Measurements from ENCODE around the gene FBXO15.
A peak's percentile ranks its signal among the peaks of the same experiment; 100 is the strongest.

The FBXO15 gene, protein sequence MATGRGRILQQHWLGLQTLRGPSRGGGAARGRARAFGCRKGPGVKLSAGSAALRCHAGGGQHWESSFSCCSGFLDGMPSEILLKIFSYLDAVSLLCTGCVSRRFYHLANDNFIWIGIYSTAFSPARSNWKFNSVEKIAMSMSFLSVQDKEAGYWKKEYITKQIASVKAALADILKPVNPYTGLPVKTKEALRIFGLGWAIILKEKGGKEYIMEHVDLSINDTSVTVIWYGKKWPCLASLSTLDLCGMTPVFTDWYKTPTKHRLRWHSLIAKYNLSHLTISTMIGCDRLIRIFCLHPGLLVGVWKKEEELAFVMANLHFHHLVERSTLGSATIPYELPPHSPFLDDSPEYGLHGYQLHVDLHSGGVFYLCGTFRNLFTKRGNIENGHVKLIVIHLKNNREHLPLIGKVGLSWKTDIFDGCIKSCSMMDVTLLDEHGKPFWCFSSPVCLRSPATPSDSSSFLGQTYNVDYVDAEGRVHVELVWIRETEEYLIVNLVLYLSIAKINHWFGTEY

DNA sequence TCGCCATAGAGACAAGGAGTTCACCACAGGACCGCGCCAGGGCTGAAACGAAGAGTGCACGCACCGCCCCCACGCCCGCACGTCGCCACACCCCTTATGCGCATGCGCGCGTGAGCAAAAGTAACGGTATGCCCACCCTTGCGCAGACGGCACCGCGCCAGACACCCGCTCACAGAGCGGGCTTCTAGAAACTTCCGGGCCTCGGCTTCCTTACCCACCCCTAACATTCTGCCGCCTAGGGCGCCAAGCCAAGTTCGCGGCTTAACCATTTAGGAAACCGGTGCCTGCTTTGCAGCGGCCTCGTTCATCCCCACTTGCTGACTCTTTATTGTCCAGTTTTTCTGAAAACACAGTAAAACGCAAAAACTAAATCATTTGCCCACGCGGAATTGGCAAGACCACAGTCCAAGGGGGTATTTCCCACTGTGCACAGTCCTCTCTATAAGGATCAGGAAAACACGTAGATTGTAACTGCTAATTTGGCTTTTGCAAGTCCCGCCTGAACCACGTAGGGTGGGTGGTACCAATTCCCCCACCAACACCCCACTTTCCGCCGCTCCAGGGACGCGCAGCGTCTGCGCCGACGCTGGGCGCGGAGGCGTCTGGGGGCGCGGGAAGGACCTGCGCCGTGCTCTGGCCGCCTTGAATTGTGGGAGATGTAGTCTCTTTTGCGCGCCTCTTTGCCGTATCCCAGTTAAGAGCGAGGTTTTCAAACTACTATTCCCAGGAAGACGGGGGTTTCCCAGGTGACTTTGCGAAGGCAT is at the start of gene FBXO15, which contains the start of gene TIMM21:
TSS of gene FBXO15 (minus strand) at position 56 of the 764 bp plus-strand sequence. CDS start at position 7, 49 bp downstream.
TSS of gene TIMM21 (plus strand) at position 745 of the 764 bp plus-strand sequence. CDS start 286 bp downstream, outside the sequence.
- peak; percentile 98 for DNase-seq (ENCODE audit: low spot score)

GRCh38 chr18:74196220-74197119 is 48.8 kb upstream of the FBXO15 start:
- DNase-seq (ENCODE audit: low spot score): peak; percentile 82

GRCh38 chr18:74194691-74195090 is 47.1 kb upstream of the FBXO15 start:
- DNase-seq (ENCODE audit: low spot score): no peak

DNA sequence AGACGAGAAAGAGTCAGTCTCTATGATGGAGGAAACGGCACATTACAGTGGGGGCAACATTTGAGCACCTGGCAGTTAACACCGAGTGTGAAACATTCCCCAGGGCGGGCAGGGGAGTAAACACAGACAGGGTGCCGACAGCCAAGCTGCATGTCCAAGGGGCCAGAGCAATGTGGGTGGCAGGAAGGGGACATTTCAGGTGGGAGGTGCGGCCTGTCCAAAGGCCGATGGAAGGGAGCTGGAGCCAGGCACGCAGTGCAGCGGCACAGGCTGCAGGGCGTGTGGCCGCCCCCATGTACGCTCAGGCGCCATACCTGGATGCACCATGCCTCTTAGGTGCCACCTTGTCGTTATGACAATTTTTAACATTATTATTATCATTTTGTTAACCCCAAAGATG is 43.9 kb upstream of the FBXO15 start:
- DNase-seq (ENCODE audit: low spot score): no peak

GRCh38 chr18:74190086-74190485 is 42.5 kb upstream of the FBXO15 start:
- no peak for DNase-seq (ENCODE audit: low spot score)

DNA sequence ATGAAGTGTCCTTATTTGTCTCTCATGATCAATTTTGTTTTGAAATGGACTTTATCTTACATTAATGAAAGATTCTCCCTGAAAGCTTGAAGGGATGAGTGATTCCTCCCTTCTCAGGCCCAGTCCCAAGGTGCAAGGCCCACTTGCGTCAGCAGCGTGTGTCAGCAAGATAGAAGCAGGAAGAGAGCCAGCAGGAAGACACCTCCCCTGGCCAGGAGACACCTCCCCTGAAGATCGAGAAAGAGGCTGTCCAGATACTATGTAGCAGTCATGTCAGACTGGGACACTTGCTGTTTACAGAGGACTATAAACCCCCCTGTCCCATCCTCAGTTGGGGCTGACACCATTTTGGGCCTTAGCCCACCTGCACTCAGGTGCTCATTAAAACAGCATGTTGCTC is 39.0 kb upstream of the FBXO15 start:
- DNase-seq (ENCODE audit: low spot score): no peak

DNA sequence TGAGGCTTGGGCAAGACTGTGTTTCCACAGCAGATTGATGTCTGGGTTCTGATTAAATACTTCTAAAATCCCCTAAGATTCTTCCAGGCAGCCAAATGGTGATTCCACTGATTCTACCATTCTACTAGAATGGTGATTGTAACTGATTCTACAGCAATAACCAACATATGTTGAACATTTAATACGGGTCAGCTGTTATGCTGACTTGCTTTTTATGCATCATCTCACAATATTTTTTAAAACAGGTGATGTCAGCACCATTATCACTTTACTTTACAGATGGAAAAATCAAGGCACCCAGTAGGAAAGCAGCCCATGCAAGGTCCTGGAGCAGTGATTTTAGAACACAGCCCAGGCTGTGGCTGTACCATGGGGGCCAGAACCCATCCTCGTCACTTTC is 38.2 kb upstream of the FBXO15 start:
- no peak for DNase-seq (ENCODE audit: low spot score)

GRCh38 chr18:74184875-74185274 is 37.2 kb upstream of the FBXO15 start:
- no peak for DNase-seq (ENCODE audit: low spot score)

GRCh38 chr18:74183130-74183529 is 35.5 kb upstream of the FBXO15 start:
- no peak for DNase-seq (ENCODE audit: low spot score)

- no peak for DNase-seq (ENCODE audit: low spot score)
Measured at GRCh38 chr18:74182335-74182734, 34.7 kb upstream of the FBXO15 start.

- no peak for DNase-seq (ENCODE audit: low spot score)
Measured at GRCh38 chr18:74179623-74180199, 32.1 kb upstream of the FBXO15 start.

GRCh38 chr18:74178884-74179283 is 31.2 kb upstream of the FBXO15 start:
- no peak for DNase-seq (ENCODE audit: low spot score)

- DNase-seq (ENCODE audit: low spot score): no peak
Measured at GRCh38 chr18:74175658-74176057, 28.0 kb upstream of the FBXO15 start.

GRCh38 chr18:74173434-74173750 is 25.8 kb upstream of the FBXO15 start:
- no peak for DNase-seq (ENCODE audit: low spot score)

GRCh38 chr18:74172697-74173433 is 25.2 kb upstream of the FBXO15 start:
- no peak for DNase-seq (ENCODE audit: low spot score)

- no peak for DNase-seq (ENCODE audit: low spot score)
Measured at GRCh38 chr18:74171910-74172606, 24.4 kb upstream of the FBXO15 start.

DNA sequence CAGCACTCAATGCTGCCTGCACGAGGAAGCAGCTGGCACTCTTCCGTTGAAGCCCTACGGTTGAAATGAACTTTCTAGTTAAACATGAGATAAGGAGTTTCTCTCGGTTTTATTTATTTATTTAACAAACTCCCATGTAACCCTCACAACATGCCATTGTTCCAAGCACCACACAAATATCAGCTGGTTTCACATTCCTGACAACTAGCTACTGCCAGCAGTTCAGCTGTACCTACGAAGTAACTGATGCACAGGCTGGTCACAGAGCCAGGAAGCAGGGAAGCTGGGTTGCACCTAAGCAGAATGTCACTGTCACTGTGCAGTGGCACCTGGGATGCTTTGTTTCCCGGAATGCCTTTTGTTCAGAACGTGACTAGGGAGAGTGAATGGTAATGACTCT is 18.8 kb upstream of the FBXO15 start:
- no peak for DNase-seq (ENCODE audit: low spot score)

GRCh38 chr18:74163019-74163660 is 15.5 kb upstream of the FBXO15 start:
- no peak for DNase-seq (ENCODE audit: low spot score)

- DNase-seq (ENCODE audit: low spot score): no peak
Measured at GRCh38 chr18:74155276-74155675, 7.6 kb upstream of the FBXO15 start.

GRCh38 chr18:74154716-74155115 is 7.1 kb upstream of the FBXO15 start:
- no peak for DNase-seq (ENCODE audit: low spot score)
